Activated CD8-positive, alpha-beta memory T cell treated with anti-CD3 and anti-CD28 coated beads, Interleukin-2, amount 50 U/mL, for 4 hours (primary cell): Measurements from ENCODE around the gene SSNA1.

Experiments
- DNase-seq: peaks from one replicate; pipeline ENCODE4 v3.0.0-alpha.2; 2020

SSNA1 gene

DNA sequence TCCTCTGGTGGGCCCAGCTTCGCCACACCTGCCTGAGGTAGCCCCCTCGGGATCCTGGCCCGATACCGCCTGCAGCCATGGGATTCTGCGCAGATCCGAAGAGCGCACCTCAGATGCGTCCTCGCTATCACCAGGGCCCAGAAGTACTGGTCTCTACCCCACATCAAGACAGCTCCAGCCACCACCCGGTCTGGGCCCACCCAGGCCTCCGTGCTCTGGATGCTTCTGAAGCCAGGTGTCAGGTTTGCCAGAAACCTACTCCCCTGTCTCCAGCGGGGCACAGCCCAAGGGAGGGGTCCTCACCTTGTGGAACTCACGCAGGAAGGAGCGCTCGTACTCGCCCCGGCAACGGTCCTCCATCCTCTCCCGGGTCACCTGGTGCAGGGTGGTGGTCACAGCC is 2.6 kb upstream of the SSNA1 start:
- no peak for DNase-seq

DNA sequence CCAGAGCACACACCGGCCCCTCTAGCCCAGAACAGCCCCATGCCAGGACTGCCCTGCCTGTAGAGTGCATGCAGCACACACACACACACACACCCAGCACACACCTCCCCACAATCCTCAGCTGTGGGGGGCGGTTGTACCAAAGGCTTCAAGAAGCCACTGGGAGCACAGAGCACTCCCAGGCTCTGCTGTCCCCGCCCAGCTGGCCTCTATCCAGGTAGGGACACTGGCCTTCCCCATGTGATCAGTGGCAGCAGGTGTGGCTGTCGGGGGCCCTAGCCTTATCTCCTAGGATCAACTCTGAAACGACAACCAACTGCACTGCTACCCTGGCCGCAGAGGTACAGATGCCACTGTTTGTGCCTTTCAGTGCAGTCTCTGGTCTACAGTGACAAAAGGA is 2.1 kb upstream of the SSNA1 start:
- no peak for DNase-seq

DNA sequence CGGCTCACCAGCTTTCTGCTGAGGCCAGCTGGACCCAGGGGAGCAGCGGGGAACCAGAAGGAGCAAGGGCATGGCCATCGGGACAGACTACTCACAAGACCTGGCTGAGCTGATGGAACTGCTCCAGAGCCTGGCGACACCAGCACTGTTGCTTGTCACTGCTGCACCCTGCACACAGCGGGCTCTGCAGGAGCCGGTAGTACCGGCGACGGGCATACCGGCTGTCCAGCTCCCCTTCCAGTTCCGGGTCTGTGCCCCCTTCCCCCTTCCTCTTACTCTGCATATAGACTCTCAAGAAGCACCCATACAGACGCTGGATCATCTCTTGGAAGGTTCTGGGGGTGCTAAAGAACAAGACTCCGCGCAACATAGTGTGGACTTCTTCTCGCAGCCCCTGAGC is 1.1 kb upstream of the SSNA1 start:
- DNase-seq, result no peak

DNA sequence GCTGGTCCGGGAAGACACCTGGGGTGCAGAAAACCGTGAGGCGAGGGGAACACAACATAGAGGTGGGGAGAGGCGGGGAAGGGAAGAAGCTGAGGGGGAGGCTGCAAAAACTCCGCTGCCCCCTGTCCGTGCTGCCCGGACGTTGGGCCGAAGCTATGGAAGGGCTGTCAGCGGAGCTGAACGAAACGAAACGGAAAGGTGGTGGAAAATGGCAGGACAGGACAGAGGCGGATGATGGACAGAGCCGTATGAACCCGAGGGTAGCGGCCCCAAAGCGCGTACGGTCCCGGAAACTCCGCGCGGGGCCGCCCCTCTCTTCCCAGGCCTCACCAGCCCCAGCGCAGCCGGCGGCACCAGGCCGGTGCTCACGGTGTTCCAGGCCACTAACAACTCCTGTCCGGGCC is 388 bp upstream of the SSNA1 start:
- no peak for DNase-seq

DNA sequence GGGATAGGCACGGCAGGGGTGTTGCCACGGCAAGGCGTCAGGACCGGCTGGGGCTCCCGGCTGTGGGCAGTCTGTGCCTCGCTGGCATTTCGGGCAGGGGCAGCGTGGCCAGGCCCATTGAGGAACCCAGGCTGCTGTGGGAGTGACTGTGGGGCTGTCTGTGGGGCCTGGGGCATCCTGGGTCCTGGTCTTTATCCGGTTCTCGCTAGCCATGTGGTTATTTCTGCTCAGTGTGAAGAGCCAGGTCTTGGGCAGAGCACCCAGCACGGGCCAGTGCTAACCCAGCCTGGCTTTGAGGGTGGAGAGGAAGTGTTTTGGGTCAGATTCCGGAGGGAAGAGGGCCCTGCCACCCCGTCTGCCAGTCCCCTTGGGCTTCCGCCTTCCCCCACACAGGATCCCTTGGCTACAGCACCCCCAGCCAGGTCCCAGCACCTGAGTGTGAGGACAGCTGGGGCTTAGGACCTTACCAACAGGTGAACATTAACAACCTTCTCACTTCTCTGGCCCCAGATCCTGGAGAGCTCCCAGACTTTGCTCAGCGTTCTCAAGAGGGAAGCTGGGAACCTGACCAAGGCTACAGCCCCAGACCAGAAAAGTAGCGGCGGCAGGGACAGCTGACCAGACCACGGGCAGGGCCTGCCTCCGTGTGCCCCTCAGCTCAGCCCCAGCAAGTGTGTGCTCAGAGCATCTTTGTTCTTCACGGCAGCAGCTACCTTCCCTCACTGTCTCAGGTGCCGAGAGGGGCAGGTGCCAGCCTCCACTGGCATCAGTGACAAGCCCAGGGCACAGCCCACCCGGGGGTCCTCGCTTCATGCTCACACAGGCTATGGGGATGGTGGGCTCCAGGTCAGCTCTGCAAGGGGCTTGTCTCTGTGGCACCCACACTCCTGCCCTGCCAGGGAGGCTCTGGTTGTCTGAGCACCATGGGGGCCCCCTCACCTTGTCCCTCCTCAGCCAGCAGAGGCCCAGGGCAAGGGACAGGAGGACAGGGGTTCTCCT is 1.1 kb downstream of the SSNA1 start:
- no peak for DNase-seq

DNA sequence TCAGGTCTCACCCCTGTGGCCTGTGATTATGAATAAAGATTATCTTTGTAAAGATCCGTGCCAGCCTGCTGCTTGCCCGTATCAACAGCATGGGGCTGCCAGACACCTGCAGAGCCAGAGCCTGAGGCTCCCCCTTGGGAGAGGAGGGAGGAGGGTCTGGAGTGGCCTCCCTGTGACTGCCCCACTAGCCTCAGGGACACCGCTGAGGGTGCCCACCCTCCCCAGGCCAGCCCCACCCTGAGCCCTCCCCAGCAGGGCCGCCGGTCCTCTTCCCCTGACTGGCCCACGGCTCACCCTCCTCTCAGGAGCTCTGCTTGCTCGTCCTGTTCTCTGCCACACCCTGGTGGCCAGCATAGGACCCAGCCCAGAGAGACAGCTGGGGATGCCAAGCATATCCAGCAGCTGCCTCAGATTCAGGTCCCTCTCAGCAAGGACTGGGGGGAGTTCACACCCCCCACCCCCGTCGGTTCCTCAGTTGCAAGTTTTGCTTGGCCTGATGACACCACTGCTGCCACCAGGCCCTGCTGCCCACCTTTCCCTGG is 1.9 kb downstream of the SSNA1 start:
- no peak for DNase-seq

DNA sequence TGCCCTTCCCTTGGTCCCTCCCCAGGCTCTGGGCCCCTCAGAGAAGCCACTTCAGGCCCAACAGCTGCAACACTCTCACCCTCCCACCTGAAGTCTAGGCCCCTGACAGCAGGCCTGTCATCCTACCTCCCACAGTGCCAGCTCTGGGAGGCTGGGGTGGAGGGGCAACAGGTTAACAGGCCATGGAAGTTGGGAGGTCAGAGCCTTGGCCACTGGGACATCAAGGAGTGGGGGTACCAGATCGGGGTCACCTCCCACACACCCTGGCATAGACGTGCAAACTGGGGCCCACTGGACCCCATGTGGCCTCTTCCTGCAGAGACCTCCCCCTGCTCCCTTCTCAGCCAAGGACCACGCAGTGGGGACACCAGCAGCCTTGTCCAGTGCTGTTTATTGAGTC is 2.8 kb downstream of the SSNA1 start:
- DNase-seq, result no peak

DNA sequence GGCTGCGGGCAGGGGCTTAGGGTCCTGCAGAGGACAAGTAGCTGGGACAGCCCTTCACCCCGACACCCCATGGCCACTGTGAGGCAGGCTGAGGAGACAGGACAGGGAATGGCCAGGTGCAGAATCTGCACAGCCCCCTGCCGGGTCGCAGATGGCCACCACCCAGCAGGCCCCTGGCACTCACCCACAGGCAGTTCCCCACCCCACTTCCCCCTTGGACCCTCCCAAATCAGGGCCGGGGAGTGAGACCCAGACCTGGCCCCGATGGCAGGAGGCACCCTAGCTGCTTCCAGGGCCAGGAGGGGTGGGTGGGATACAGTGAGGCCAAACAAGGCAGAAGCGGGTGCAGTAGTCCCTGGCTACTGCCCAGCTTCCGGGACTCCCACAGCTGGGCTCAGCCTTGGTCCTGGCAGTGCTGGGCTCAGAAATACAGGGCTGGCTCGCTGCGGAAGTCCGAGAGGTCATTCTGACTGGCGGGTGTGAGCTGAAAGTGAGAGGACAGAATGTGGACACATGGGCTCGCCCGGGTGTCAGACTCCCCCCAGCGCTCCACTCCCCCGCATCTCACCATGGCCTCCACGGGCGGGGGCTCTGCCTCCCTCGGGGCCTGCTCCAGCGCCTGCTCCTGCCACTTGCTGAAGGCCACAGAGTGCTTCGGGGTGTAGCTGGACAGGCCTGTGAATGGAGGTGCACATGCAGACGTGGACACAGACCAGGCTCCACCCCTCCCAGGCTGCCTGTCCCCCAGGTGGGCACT is 3.4 kb downstream of the SSNA1 start:
- DNase-seq, result no peak

DNA sequence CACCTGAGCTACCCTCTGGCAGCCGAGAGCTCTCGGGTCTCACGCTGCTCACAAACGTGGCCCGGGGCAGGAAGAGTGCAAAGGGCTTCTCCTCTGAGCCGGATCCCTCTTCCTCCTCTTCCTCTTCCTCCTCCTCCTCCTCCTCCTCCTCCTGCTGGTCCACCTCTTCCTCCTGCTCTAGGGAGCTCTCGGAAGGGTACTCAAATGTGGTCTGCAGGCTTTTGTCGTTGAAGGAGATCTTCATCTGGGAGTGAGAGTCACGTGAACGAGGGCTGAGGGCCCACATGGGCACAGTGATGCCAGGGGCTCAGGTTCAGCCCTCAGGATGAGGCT is 3.9 kb downstream of the SSNA1 start:
- DNase-seq, result no peak

DNA sequence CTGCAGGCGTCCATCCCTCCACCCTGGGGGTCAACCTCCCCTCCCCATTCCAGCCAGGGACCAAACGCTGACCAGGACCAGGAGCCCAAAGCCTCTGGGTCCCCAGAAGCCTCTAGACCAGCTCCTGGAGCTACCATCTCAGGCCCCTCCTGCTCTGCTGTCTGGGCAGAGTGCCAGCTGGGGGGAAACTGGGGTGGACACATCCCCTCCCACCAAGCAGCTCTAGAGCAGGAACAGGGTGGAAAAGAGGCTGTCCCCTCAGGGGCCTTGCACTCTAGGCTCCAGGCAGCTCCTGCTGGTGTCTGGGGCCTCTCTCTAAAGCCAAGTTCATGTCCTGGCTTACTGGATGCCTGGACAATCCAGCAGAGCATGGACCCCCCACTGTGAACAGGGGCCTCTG is 4.4 kb downstream of the SSNA1 start:
- no peak for DNase-seq

DNA sequence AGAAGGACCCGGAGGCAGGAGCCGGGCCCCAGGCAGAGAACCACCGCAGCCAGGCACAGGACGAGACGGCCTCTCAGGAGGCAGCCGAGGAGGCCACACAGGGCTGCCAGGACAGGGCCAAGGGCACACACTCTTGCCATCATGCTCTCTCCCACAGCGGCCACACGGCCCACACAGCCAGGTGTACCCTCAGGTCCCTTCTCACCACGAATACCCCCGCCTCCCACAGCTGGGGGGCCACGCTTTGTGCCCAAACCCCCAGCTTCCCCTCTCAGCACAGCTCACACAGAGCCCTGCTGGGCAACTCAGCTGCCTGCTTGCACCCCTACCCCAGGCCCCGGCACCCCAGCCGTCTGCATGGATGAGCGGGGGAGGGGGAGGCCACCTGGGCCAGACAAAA is 5.3 kb downstream of the SSNA1 start:
- no peak for DNase-seq

DNA sequence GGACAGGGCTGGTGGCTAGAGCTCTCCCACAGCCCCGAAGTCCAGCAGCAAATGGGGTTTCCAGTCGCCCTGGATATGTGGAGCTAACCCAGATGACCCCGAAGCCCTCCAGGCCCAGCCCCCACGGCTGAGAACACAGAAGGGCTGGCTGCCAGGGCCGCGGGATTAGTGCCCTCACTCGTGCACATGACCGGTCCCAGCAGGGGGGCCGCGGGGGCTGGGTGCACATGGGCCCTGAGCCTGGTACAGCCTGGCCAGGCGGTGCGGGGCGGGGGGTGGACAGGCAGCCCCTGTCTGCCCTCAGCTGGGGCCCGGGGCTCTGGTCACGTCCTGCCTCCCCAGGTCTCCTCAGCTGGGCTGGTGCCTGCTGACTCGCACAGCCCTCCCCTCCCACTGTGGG is 5.9 kb downstream of the SSNA1 start:
- no peak for DNase-seq

DNA sequence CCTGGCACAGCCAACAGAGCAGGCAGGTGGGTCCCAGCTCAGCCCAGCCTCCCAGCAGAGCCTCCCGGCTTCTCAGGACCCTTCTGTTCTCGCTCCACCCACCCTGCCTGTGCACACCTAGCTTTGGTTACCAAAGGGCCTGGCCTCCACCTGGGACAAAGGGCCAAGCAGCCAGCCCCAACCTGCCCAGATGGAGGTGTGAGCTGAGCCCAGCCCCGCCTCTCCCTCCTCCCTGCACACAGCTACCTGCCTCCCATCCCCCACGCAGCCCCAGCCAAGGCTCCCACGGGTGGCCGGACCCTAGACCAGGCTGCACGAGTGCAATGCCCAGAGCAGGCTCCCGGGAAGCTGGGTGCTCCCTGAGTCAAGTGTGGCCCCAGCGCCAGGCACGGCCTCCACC is 6.4 kb downstream of the SSNA1 start:
- DNase-seq, result no peak

DNA sequence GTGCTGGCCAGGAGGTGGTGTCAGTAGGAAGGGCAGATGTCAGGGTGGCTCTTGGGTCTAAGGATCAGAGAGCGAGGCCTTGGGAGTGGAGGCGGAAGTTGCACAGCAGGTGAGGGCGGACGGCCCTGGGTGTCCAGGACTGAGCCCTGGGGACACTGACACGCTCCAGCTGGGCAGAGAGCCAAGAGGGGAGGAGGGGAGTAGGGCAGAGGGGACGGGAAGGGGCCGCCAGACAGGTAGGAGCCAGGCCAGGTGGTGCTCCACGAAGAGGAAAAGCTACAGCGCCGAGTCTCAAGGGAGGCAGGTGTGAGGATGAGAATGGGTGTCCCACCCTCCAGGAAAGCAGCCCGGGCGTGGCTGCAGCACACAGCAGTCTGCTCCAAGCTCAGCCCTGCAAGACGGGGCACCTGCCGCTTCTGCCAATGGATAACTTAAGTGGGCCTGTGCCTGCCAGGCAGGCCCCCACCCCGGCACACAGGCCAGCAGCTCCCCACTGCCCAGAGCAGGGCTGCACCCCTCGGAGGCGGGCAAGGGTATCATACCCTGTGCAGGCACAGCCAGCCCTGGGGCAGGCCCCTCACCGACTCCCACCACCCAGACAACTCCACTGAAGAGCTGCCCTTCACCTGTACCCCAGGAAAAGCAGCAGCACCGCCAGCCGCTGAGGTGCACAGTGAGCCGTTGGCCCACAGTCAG is 7.2 kb downstream of the SSNA1 start:
- no peak for DNase-seq

DNA sequence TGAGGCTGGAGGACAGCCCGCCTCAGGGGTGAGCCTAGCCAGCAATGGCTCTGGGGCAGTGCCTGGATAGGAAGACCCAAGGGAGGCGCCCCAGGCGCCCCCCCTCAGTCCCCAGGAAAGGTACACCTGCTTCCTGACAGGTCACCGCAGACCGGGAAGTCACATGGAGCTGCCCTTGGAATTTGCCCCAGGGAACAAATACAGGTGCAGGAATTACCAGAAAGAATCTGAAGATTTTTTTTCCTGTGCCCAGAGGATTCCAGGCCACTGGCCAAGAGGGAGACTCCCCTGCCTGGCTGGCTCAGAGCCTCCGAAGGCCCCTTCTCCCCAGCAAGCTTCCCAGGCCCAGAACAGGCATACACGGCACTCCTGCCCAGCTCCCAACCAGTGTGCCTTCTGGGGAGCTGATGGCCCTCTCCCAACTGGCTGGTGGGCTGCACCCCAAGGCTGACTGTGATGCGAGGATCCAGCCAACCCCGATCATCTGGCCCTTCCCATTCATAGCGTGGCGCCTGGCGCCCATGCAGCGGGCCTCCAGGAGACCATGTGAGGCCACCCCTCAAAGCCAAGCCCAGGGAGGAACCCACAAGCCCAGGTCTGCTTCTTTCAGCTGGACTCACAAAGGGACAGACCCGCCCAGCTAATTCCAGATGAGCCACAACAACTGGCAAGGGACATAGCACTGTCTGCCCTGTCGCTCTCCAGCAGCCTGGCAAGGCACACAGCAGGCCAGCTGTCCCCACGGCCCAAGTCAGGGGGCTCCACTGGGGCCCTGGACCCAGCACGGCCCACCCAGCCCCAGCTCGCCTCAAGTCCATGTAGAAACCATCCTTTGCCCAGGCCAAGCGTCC is 9.8 kb downstream of the SSNA1 start:
- no peak for DNase-seq

DNA sequence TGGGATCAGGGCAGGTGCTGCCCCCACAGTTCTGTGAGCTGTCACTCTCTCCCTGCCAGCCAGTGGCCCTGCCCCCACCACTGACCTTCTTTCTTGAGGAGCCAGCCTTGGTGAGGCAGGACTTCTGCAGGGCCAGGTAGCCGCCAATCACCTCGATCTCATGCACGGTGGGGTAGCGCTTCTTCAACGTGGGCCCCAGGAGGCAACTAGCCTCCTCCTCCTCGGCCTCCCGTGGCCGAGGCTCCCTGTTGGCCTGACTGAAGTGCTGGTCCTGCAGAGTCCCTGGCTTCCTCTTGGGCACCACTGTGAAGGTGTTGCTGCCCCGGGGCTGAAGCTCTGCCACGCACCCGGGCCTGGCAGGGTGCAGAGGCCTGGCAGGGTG is 10.4 kb downstream of the SSNA1 start:
- no peak for DNase-seq

DNA sequence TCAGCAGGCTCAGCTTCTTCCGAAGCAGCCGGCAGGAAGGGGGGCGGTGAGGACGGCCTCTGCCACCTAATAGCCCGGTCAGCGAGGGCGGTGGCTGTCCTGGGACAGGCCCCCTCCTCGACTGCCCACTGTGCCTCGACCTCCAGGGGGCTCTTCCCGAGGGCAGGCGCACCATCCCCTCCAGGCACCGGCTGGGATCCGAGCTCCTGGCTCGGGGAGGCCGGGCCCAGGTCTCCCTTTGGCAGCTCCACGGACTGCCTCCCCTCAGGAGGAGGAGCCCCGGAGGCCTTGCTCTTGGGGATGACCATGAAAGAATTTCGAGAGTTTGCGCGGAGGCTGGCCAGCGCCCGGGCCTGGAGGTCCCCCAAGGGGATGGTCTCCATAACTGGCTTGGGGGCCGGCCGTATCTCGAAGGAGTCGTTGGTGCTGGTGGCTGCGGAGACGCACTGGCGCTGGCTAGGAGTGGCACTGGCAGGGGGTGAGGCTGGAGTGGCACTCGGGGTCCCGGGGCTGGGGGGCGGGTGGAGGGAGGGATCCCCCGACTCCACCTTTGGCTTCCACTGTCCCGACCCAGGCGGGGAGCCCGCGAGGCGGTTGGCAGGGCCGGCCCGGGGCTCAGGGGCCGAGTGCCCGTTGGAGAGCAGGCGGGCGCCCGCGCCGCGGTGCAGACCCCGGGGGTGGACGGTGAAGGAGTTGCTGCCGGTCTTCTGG is 11.1 kb downstream of the SSNA1 start:
- DNase-seq, result no peak

DNA sequence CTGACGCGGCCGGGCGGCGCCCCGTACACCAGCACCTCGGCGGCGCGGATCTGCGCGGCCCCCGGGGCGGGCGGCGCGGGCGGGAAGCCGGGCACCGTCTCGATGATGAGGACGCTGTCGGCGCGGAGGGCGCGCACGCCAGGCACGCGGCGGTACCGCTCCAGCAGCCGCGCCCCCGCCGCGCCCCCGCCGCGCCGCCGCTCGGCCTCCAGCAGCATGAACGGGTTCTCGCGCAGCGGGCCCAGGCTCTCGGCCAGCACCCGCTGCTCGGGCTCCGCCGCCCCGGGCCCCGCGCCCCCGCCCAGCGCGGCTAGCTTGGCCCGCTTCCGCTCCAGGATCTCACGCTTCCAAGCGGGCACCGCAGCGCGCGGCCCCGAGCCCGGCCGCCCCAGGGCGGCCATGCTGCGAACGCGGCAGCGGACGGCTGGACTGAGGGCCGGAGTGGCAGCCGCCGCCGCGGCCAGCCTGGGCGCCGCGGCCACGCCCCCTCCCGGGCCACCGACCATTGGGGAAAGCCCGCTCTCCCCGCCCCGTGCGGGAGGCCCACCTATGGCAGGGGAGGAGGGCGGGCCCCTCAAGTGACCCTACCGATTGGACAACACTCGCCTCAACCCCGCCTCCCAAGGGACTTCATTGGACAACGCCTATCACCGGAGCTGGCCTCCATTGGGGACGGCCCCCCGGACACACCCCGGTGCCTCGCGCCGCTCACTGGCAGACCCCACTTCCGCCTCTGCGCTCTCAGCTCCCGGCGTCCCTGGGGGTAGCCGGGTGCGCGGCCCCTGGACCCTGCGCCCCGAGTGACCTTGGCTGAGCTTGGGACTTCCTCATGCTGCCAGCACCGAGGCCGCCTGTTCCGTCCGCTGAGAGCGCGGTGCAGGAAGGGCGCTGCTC is 12.1 kb downstream of the SSNA1 start, which contains the start of gene TPRN:
TSS of gene TPRN (minus strand) at position 431 of the 894 bp plus-strand sequence. CDS start at position 401, 30 bp downstream.
- peak; percentile 98 for DNase-seq

DNA sequence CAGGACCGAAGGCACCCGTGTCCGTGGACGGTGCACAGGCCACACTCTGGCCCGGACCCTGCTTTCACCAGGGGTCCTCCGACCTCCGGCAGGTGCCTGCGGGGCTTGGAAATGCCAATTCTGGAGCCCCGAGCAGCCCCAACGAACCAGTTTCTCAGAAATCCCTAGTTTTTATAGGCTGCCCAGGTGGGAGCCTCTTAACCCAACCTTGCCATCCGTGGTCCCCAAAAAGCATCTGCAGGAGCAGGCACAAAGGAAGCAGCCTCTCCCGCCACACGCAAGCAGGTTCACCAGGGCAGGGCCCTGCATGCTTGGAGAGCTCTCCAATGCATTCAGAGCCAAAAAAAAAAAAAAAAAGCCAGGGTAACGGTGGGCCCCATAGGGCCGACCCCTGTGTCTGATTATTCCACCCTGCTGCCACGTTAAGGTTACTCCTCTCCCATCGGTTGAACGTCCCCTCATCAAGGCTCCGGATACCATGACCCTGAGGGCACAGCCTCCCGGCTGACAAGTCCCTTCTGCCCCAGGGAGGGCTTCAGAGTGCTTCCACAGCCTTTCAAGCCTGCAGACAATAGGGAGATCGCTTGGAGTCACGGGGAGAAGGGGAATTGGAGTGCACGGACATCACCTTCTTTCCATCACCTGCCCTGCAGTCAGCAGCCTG is 12.9 kb downstream of the SSNA1 start:
- no peak for DNase-seq

DNA sequence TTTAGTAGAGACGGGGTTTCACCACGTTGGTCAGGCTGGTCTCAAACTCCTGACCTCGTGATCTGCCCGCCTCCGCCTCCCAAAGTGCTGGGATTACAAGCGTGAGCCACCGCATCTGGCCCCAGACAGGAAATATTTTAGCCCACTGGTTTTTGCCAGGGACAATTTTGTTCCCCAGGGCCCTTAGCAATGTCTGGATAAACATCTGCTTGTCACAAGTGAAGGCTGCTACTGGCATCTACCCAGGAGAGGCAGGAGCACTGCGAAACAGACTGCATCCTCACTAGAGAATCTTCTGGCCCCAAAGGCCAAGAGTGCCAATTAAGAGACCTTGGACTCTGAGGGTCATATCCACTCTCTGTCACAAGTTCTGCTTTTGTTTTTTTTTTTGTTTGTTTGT is 14.5 kb downstream of the SSNA1 start:
- DNase-seq, result no peak
